BLaER1 treated with 17β-estradiol and CSF1 and Interleukin-3, amounts not matched to agents 10 nM and 100 nM (cell line): ENCODE measurements around the gene STX16.

ENCODE experiments used
- H3K27ac ChIP-seq, 11 experiments: shearing (Covaris generic); formaldehyde crosslinking; 2 replicates each; pipeline ENCODE4 v1.8.1; 2022
- H3K27me3 ChIP-seq, 11 experiments: shearing (Covaris generic); formaldehyde crosslinking; 2 replicates each; pipeline ENCODE4 v1.8.1; 2022
- H3K36me3 ChIP-seq, 11 experiments: shearing (Covaris generic); formaldehyde crosslinking; 2 replicates each; pipeline ENCODE4 v1.8.1; 2022
- H3K4me1 ChIP-seq, 10 experiments: shearing (Covaris generic); formaldehyde crosslinking; 2 replicates each; pipeline ENCODE4 v1.8.1; 2022
- H3K4me2 ChIP-seq, 11 experiments: shearing (Covaris generic); formaldehyde crosslinking; 2 replicates each; pipeline ENCODE4 v1.8.1; 2022
- H3K4me3 ChIP-seq, 10 experiments: shearing (Covaris generic); formaldehyde crosslinking; 2 replicates each; pipeline ENCODE4 v1.8.1; 2022
- H3K9ac ChIP-seq, 11 experiments: shearing (Covaris generic); formaldehyde crosslinking; 2 replicates each; pipeline ENCODE4 v1.8.1; 2022
- H3K9me3 ChIP-seq, 11 experiments: shearing (Covaris generic); formaldehyde crosslinking; replicated peaks in 1 of 11; 2 replicates each; pipeline ENCODE4 v1.8.1; 2022
- H4K20me1 ChIP-seq, 11 experiments: shearing (Covaris generic); formaldehyde crosslinking; 2 replicates each; pipeline ENCODE4 v1.8.1; 2022
- Cebpa-rat ChIP-seq, 11 experiments: shearing (Covaris generic); IDR thresholded peaks; 2 replicates each; pipeline ENCODE4 v1.8.1; 2022

Gene STX16

DNA sequence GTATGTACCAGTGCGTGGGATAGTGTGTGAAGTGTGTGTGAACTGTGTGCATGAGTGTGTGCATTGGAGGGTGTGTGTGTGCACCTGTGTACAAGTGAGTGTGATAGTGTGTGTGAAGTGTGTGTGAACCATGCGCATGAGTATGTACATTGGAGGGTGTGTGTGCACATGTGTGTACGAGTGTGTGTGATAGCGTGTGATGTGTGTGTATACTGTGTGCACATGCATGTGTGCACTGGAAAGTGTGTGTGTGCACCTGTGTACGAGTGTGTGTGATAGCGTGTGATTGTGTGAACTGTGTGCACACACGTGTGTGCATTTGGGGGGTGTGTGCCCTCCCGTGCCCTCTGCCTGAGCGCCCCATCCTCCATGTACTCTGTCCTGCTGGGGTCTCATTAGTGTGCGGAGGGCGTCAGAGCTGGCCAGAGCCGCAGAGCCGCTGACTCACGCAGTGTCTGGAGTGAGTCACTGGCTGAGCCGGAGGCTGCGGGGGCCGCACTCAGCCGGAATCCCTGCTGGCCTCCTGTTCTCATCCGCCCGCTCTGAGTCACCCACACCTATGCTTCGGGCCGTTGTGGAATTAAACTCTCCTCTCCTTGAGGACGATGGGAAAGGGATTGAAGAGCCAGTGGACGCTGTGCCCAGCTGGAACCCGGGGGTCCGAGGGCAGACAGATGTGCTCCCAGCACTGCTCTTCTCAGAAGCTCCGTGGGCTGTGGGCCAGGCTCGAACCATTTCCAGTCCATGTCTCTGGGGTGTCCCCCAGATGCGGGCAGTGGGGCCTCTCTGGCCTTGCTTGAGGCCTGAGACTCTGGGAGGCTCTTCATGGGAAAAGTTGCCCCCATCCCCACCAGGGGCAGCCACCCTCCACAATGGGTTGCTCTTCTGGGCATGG, 27.3 kb upstream of the STX16 start:
- no peaks in the 10 kb centered on the region; a peak in 1 of 22 replicates for H3K9me3 ChIP-seq
- no peaks in the 10 kb centered on the region for H3K27me3 ChIP-seq
- TF ChIP-seq Cebpa-rat (IDR thresholded peaks at IDR 0.05): no peak
- H3K36me3 ChIP-seq: no peaks in the 10 kb centered on the region
- H3K4me3 ChIP-seq: no peak overlapping the region
- H3K9ac ChIP-seq: no peak overlapping the region
- no peaks in the 10 kb centered on the region; a peak in 2 of 22 replicates for H4K20me1 ChIP-seq
- H3K4me2 ChIP-seq: no peak overlapping the region
- no peak overlapping the region for H3K27ac ChIP-seq
- peaks cover 5 to 21% (median 11%) of the 10 kb centered on the region in 10 experiments; a peak in 17 of 20 replicates for H3K4me1 ChIP-seq

GRCh38 chr20:58624687-58625086, 26.4 kb upstream of the STX16 start:
- Histone ChIP-seq H3K27me3 (no peaks in the 10 kb centered on the region), H3K4me3 (no peak overlapping the region), H3K9me3 (no peaks in the 10 kb centered on the region; a peak in 1 of 22 replicates), H3K27ac (no peak overlapping the region), H3K36me3 (no peaks in the 10 kb centered on the region), H3K4me2 (no peak overlapping the region), H3K9ac (no peak overlapping the region), H3K4me1 (peaks cover 0 to 12% (median 2%) of the 10 kb centered on the region in 10 experiments; a peak in 13 of 20 replicates), H4K20me1 (no peaks in the 10 kb centered on the region; a peak in 2 of 22 replicates)
- TF ChIP-seq Cebpa-rat (IDR thresholded peaks at IDR 0.05): no peak

DNA sequence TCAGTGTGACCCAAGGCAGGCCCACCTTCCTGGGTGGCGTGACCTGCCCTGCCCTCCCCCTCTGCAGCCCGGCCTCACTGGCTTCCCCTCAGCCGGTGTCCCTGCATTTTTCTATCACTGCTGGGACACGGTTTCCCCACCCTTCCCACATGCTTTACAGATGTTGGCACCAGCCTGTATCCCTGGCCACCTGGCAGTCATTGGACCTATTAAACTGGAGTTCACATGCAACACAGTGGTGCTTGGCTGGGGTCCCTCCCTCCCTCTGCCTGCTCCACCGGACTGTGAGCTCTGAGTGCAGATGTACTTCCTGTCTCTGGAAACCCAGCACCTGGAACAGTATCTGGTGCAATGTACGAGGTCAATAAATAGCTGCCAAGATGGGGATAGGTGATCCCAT, 25.5 kb upstream of the STX16 start:
- Histone ChIP-seq H3K4me2 (no peak overlapping the region), H3K36me3 (no peaks in the 10 kb centered on the region), H3K27ac (no peak overlapping the region), H4K20me1 (no peaks in the 10 kb centered on the region; a peak in 2 of 22 replicates), H3K9ac (no peak overlapping the region), H3K27me3 (no peaks in the 10 kb centered on the region), H3K4me1 (peaks cover 0 to 7% (median 0%) of the 10 kb centered on the region in 10 experiments; a peak in 1 of 20 replicates), H3K4me3 (no peak overlapping the region), H3K9me3 (no peaks in the 10 kb centered on the region; a peak in 1 of 22 replicates)
- no peak for TF ChIP-seq Cebpa-rat (IDR thresholded peaks at IDR 0.05)

GRCh38 chr20:58626051-58626450, 25.0 kb upstream of the STX16 start:
- no peak overlapping the region for H3K4me2 ChIP-seq
- no peak for TF ChIP-seq Cebpa-rat (IDR thresholded peaks at IDR 0.05)
- no peaks in the 10 kb centered on the region for H3K27me3 ChIP-seq

GRCh38 chr20:58627212-58628072, 23.6 kb upstream of the STX16 start:
- no peak overlapping the region for H3K9ac ChIP-seq
- peaks cover 0 to 7% (median 0%) of the 10 kb centered on the region in 10 experiments; a peak in 1 of 20 replicates for H3K4me1 ChIP-seq
- H3K9me3 ChIP-seq: no peaks in the 10 kb centered on the region; a peak in 1 of 22 replicates
- no peaks in the 10 kb centered on the region for H3K36me3 ChIP-seq
- no peaks in the 10 kb centered on the region; a peak in 2 of 22 replicates for H4K20me1 ChIP-seq
- no peak overlapping the region for H3K4me2 ChIP-seq
- H3K27me3 ChIP-seq: no peaks in the 10 kb centered on the region
- no peak for TF ChIP-seq Cebpa-rat (IDR thresholded peaks at IDR 0.05)
- H3K27ac ChIP-seq: no peak overlapping the region
- H3K4me3 ChIP-seq: no peak overlapping the region

More at GRCh38 chr20:58626051-58626450, 25.0 kb upstream of the STX16 start:
- peaks cover 0 to 7% (median 0%) of the 10 kb centered on the region in 10 experiments; a peak in 1 of 20 replicates for H3K4me1 ChIP-seq
- no peaks in the 10 kb centered on the region for H3K36me3 ChIP-seq
- no peak overlapping the region for H3K4me3 ChIP-seq
- no peak overlapping the region for H3K27ac ChIP-seq
- no peaks in the 10 kb centered on the region; a peak in 2 of 22 replicates for H4K20me1 ChIP-seq
- H3K9ac ChIP-seq: no peak overlapping the region
- no peaks in the 10 kb centered on the region; a peak in 1 of 22 replicates for H3K9me3 ChIP-seq

GRCh38 chr20:58628491-58629214, 22.4 kb upstream of the STX16 start:
- Histone ChIP-seq H4K20me1 (no peaks in the 10 kb centered on the region; a peak in 2 of 22 replicates), H3K9ac (no peak overlapping the region), H3K36me3 (no peaks in the 10 kb centered on the region), H3K4me1 (peaks cover 0 to 7% (median 0%) of the 10 kb centered on the region in 10 experiments; a peak in 1 of 20 replicates), H3K27ac (no peak overlapping the region), H3K4me2 (no peak overlapping the region), H3K4me3 (no peak overlapping the region), H3K9me3 (no peaks in the 10 kb centered on the region), H3K27me3 (no peaks in the 10 kb centered on the region)
- no peak for TF ChIP-seq Cebpa-rat (IDR thresholded peaks at IDR 0.05)

DNA sequence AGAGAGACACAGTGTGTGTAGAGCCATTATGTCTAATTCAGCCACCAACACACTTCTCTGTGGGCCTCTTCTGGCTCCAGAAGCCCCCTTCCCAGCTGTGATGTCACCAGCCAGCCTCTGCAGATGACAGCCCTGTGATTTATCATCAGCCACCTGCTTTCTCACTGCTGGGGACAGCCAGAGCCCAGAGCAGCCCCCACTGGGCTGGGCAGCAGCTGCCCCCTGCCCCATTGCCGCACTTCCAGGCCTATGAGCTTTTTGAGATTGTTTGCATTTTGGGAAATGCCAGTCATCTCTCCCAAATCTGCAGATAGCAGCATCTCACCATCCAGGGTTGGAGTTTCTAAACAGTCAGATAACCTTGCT, 21.9 kb upstream of the STX16 start:
- no peaks in the 10 kb centered on the region for H3K36me3 ChIP-seq
- H3K27ac ChIP-seq: no peak overlapping the region
- H3K4me3 ChIP-seq: no peak overlapping the region
- peaks cover 2 to 10% (median 3%) of the 10 kb centered on the region in 10 experiments for H3K4me1 ChIP-seq
- no peaks in the 10 kb centered on the region for H3K9me3 ChIP-seq
- TF ChIP-seq Cebpa-rat (IDR thresholded peaks at IDR 0.05): no peak
- no peak overlapping the region for H3K4me2 ChIP-seq
- H4K20me1 ChIP-seq: no peaks in the 10 kb centered on the region; a peak in 2 of 22 replicates
- no peak overlapping the region for H3K9ac ChIP-seq
- no peaks in the 10 kb centered on the region for H3K27me3 ChIP-seq

DNA sequence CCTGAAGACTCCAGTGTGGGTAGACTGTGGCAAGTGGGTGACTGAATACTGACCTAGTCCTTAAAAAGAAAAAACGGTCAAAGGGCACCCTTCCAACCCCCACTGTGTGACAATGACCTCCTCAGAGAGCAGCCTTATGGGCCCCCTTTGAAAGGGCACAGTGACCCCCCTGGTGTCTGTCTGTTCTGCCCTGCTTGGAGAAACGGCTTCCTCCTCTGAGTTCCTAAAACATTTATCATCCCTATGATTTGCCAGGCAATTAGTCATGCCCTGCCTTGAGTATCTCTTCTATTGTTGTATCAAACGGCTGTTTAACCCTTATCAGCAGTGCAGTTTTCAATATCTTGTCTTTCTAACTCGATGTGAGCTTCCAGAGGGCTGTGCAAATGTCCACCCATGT, 21.0 kb upstream of the STX16 start:
- TF ChIP-seq Cebpa-rat (IDR thresholded peaks at IDR 0.05): no peak
- H3K27me3 ChIP-seq: no peaks in the 10 kb centered on the region
- no peaks in the 10 kb centered on the region; a peak in 2 of 22 replicates for H4K20me1 ChIP-seq
- no peaks in the 10 kb centered on the region for H3K9me3 ChIP-seq
- H3K4me1 ChIP-seq: peaks cover 10 to 18% (median 11%) of the 10 kb centered on the region in 10 experiments
- H3K4me2 ChIP-seq: no peak overlapping the region
- no peak overlapping the region for H3K27ac ChIP-seq
- no peak overlapping the region for H3K9ac ChIP-seq
- no peaks in the 10 kb centered on the region for H3K36me3 ChIP-seq
- H3K4me3 ChIP-seq: no peak overlapping the region
